WTC11 (cell line): ENCODE measurements around the gene ADGRA1. TPM values are rescaled to one million over a fixed set of nuclear protein-coding genes. Genes with fewer than 3 reads are reported as not detected.

Experiments used
- ATAC-seq: fragments of 200-7000 bp; cut with Tn5 transposase; 2 replicates; pipeline ENCODE4 v1.10.0; 2021; ENCODE audit warnings: mild to moderate bottlenecking, moderate library complexity
- CTCF ChIA-PET: fragments of 300-600 bp; sonication (Branson Sonifier 250); formaldehyde crosslinking; loops from one replicate; lab custom pipeline; 2021; ENCODE audit warnings: antibody characterized with exemption; lab: Charles Lee
- POLR2A ChIA-PET: fragments of 350-600 bp; sonication (Branson Sonifier 250); formaldehyde crosslinking; loops from one replicate; lab custom pipeline; 2021; ENCODE audit warnings: antibody characterized with exemption; lab: Charles Lee
- DNase-seq: peaks from one replicate; pipeline ENCODE4 v3.0.0; 2021; ENCODE audit warnings: low spot score
- H3K27ac Mint-ChIP-seq: 2 replicates; pipeline ENCODE4 v1.8.0; 2021; ENCODE audit warnings: mixed read lengths
- H3K27me3 Mint-ChIP-seq: 2 replicates; pipeline ENCODE4 v1.8.0; 2021; ENCODE audit warnings: low read depth, mild to moderate bottlenecking, moderate library complexity, mixed read lengths
- H3K36me3 Mint-ChIP-seq: 2 replicates; pipeline ENCODE4 v1.8.0; 2021; ENCODE audit warnings: mixed read lengths
- H3K4me1 Mint-ChIP-seq: 2 replicates; pipeline ENCODE4 v1.8.0; 2022; ENCODE audit warnings: mixed read lengths
- H3K4me3 Mint-ChIP-seq: 2 replicates; pipeline ENCODE4 v1.8.0; 2021; ENCODE audit warnings: mild to moderate bottlenecking, moderate library complexity, mixed read lengths
- H3K9me3 Mint-ChIP-seq: 2 replicates; pipeline ENCODE4 v1.8.0; 2021; ENCODE audit warnings: mixed read lengths
- CBFB ChIP-seq: sonication (generic); formaldehyde crosslinking; IDR thresholded peaks from 2 replicates; pipeline ENCODE4 v1.8.1; 2022; ENCODE audit warnings: mild to moderate bottlenecking, low read depth, missing genetic modification reagents
- E2F4 ChIP-seq: sonication (generic); formaldehyde crosslinking; IDR thresholded peaks from 2 replicates; pipeline ENCODE4 v1.8.1; 2022; ENCODE audit warnings: low read depth, mild to moderate bottlenecking, moderate library complexity, missing genetic modification reagents, borderline replicate concordance
- HMGXB4 ChIP-seq: sonication (generic); formaldehyde crosslinking; IDR thresholded peaks from 2 replicates; pipeline ENCODE4 v1.8.1; 2023; ENCODE audit warnings: mild to moderate bottlenecking, moderate library complexity, missing genetic modification reagents
- IRF1 ChIP-seq: sonication (generic); formaldehyde crosslinking; IDR thresholded peaks from 2 replicates; pipeline ENCODE4 v1.8.0; 2023; ENCODE audit warnings: missing genetic modification reagents
- KAT7 ChIP-seq: sonication (generic); formaldehyde crosslinking; IDR thresholded peaks from 2 replicates; pipeline ENCODE4 v1.8.1; 2023; ENCODE audit warnings: missing genetic modification reagents, mild to moderate bottlenecking, borderline replicate concordance
- NFE2L1 ChIP-seq: sonication (generic); formaldehyde crosslinking; IDR thresholded peaks from 2 replicates; pipeline ENCODE4 v1.8.1; 2023; ENCODE audit warnings: missing genetic modification reagents
- PREB ChIP-seq: sonication (generic); formaldehyde crosslinking; IDR thresholded peaks from 2 replicates; pipeline ENCODE4 v1.8.1; 2022; ENCODE audit warnings: mild to moderate bottlenecking, missing genetic modification reagents, moderate library complexity, borderline replicate concordance
- PRRX2 ChIP-seq: fragments of 250-450 bp; sonication (Bioruptor Pico); IDR thresholded peaks from 2 replicates; pipeline ENCODE4 v1.8.0; 2021; ENCODE audit warnings: mild to moderate bottlenecking
- RORB ChIP-seq: fragments of 250-450 bp; sonication (Bioruptor Pico); IDR thresholded peaks from 2 replicates; pipeline ENCODE4 v1.9.0; 2021; ENCODE audit warnings: mild to moderate bottlenecking
- SOX15 ChIP-seq: fragments of 250-450 bp; sonication (Bioruptor Pico); IDR thresholded peaks from 2 replicates; pipeline ENCODE4 v1.9.0; 2021; ENCODE audit warnings: mild to moderate bottlenecking
- STAT6 ChIP-seq: sonication (generic); formaldehyde crosslinking; conservative IDR thresholded peaks from 2 replicates; pipeline ENCODE4 v1.8.1; 2023; ENCODE audit warnings: mild to moderate bottlenecking, low read depth, missing genetic modification reagents, moderate library complexity
- ZBTB21 ChIP-seq: sonication (generic); formaldehyde crosslinking; IDR thresholded peaks from 2 replicates; pipeline ENCODE4 v1.8.1; 2023; ENCODE audit warnings: mild to moderate bottlenecking, missing genetic modification reagents, borderline replicate concordance
- ZNF121 ChIP-seq: sonication (generic); formaldehyde crosslinking; IDR thresholded peaks from 2 replicates; pipeline ENCODE4 v1.8.0; 2023; ENCODE audit warnings: missing genetic modification reagents
- ZNF416 ChIP-seq: fragments of 250-450 bp; sonication (Bioruptor Pico); IDR thresholded peaks from 2 replicates; pipeline ENCODE4 v1.9.0; 2021; ENCODE audit warnings: mild to moderate bottlenecking, inconsistent platforms
- total RNA-seq: library from RNA; stranded (reverse); gene quantifications from 3 replicates; pipeline ENCODE4 v1.2.3, GENCODE V29; 2021
- TF ChIP-seq, protein P1 (sequence below): sonication (generic); formaldehyde crosslinking; IDR thresholded peaks from 2 replicates; pipeline ENCODE4 v1.8.0; 2022; ENCODE audit warnings: missing genetic modification reagents
- TF ChIP-seq, protein P2 (sequence below): sonication (generic); formaldehyde crosslinking; IDR thresholded peaks from 2 replicates; pipeline ENCODE4 v1.8.1; 2023; ENCODE audit warnings: mild to moderate bottlenecking, missing genetic modification reagents, moderate library complexity

Gene ADGRA1
- total RNA-seq, 1 experiment from 2014 or later: 0.20 TPM

GRCh38 chr10:133123050-133123745 is 35.5 kb downstream of the ADGRA1 start:
- Mint-ChIP-seq H3K27ac (0 out of 2 replicates have a peak overlapping the region, but pooled peaks have one; percentile 45), H3K4me3 (no peak overlapping the region), H3K4me1 (no peaks in the 10 kb centered on the region), H3K9me3 (peaks cover 16% of the 10 kb centered on the region), H3K27me3 (no peaks in the 10 kb centered on the region; the same call in 1 of the 2 replicates), H3K36me3 (peaks cover 13% of the 10 kb centered on the region)
- DNase-seq: no peak
- ATAC-seq: no peak
- TF ChIP-seq SOX15 (no peak), STAT6 (CRISPR knock-in tag) (no peak), ZBTB21 (CRISPR knock-in tag) (no peak), KAT7 (CRISPR knock-in tag) (no peak), NFE2L1 (no peak), PRRX2 (CRISPR knock-in tag) (no peak), CBFB (CRISPR knock-in tag) (no peak), RORB (no peak), PREB (CRISPR knock-in tag) (no peak), IRF1 (CRISPR knock-in tag) (no peak)
- TF ChIP-seq, protein P1, sequence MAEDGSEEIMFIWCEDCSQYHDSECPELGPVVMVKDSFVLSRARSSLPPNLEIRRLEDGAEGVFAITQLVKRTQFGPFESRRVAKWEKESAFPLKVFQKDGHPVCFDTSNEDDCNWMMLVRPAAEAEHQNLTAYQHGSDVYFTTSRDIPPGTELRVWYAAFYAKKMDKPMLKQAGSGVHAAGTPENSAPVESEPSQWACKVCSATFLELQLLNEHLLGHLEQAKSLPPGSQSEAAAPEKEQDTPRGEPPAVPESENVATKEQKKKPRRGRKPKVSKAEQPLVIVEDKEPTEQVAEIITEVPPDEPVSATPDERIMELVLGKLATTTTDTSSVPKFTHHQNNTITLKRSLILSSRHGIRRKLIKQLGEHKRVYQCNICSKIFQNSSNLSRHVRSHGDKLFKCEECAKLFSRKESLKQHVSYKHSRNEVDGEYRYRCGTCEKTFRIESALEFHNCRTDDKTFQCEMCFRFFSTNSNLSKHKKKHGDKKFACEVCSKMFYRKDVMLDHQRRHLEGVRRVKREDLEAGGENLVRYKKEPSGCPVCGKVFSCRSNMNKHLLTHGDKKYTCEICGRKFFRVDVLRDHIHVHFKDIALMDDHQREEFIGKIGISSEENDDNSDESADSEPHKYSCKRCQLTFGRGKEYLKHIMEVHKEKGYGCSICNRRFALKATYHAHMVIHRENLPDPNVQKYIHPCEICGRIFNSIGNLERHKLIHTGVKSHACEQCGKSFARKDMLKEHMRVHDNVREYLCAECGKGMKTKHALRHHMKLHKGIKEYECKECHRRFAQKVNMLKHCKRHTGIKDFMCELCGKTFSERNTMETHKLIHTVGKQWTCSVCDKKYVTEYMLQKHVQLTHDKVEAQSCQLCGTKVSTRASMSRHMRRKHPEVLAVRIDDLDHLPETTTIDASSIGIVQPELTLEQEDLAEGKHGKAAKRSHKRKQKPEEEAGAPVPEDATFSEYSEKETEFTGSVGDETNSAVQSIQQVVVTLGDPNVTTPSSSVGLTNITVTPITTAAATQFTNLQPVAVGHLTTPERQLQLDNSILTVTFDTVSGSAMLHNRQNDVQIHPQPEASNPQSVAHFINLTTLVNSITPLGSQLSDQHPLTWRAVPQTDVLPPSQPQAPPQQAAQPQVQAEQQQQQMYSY: no peak
- ChIA-PET CTCF (interaction anchor here (1.6 kb wide), 2 partner anchors 185 to 273 kb away, joined by 3 read pairs; no protein-coding TSS in a partner anchor), POLR2A (no interaction called here)

DNA sequence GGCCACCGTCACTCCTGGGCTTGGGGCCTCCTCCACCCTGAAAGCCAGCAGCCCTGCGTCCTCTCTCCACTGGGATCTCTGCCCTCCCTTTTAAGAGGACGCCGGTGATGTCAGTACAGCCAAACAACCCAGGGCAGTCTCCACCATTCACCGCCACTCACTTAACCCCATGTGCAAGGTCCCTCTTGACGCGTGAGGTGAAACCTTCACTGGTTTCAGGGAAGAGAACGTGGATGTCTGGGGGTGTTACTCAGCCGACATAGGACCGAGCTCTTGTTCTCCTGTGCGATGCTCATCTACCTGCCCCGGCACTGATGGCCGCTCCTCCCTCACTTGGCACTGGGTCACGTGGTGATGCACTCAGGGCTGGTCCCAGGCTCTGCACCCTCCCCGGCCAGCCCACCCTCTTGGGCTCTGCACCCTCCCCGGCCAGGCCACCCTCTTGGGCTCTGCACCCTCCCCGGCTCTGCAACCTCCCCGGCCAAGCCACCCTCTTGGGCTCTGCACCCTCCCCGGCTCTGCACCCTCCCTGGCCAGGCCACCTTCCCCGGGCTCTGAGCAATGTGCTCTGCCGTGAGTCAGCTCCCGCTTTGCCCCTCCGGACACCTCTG is 36.1 kb downstream of the ADGRA1 start:
- CTCF ChIA-PET: interaction anchor here (0.7 to 1.6 kb wide), 11 partner anchors 18 to 273 kb away, joined by 3 to 6 read pairs (median 3); no protein-coding TSS in a partner anchor
- no peak for TF ChIP-seq E2F4 (CRISPR knock-in tag)
- no peak for TF ChIP-seq ZNF121 (CRISPR knock-in tag)
- TF ChIP-seq, protein P2, sequence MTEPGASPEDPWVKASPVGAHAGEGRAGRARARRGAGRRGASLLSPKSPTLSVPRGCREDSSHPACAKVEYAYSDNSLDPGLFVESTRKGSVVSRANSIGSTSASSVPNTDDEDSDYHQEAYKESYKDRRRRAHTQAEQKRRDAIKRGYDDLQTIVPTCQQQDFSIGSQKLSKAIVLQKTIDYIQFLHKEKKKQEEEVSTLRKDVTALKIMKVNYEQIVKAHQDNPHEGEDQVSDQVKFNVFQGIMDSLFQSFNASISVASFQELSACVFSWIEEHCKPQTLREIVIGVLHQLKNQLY: no peak
- TF ChIP-seq HMGXB4 (CRISPR knock-in tag): no peak
- no peak for TF ChIP-seq ZNF416 (CRISPR knock-in tag)
- peaks cover 8% of the 10 kb centered on the region for H3K36me3 Mint-ChIP-seq
- H3K27me3 Mint-ChIP-seq: no peaks in the 10 kb centered on the region; the same call in 1 of the 2 replicates
- POLR2A ChIA-PET: no interaction called here
- no peaks in the 10 kb centered on the region for H3K4me1 Mint-ChIP-seq
- no peak overlapping the region for H3K27ac Mint-ChIP-seq
- peaks cover 10% of the 10 kb centered on the region for H3K9me3 Mint-ChIP-seq
- ATAC-seq: no peak
- DNase-seq: peak; percentile 7
- no peak overlapping the region for H3K4me3 Mint-ChIP-seq
